Measurements from ENCODE around the gene BCAS4.

The BCAS4 gene, protein sequence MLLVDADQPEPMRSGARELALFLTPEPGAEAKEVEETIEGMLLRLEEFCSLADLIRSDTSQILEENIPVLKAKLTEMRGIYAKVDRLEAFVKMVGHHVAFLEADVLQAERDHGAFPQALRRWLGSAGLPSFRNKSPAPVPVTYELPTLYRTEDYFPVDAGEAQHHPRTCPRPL

DNA sequence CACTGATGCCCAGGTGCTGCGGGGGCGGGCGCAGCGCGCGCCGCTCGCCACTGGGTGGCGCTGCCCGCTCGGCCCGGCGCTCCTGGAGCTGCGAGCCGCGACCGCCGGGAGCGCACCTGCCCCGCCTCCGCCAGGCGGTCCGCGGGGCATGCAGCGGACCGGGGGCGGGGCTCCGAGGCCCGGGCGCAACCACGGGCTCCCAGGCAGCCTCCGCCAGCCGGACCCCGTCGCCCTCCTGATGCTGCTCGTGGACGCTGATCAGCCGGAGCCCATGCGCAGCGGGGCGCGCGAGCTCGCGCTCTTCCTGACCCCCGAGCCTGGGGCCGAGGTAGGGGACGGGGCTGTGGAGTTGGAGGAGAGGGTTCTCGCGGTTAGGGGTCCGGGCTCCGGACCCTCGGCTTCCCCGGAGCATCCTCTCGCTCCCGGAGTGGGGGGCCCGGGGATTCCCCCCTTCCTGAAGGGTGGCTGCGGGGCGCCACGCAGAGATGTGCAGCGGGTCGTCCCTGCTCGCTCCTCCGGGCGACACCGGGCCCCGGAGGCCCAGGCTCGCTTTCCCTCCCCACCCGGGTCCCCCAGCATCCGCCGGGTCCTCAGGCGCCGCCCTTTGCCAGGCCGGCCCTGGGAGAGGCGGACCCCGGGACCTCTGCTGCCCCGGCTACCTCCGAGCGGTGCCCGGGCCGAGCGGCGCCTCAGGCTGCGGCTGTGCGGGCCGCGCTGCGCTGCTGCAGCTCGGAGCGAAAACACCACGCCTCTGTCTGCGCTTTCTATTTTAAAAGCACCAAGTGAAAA is at the start of gene BCAS4:
BCAS4 (plus strand) TSS at position 216 of the 789 bp plus-strand sequence; CDS start at position 239, 23 bp downstream.
- DNase-seq (ENCODE audit: low spot score) = peak; percentile 96
- H3K27ac ChIP-seq = peak within 1 kb of the TSS; percentile 64
- CTCF ChIA-PET = interaction anchor here (0.5 to 2.5 kb wide), 73 partner anchors 10 to 1350 kb away, joined by 3 to 58 read pairs (median 4); partner anchors contain the start of genes ADNP, DPM1 and MOCS3
- POLR2A ChIA-PET (ENCODE audit: low non-redundant PET) = interaction anchor here (1.0 to 1.3 kb wide), 2 partner anchors 136 to 197 kb away, joined by 4 to 6 read pairs; partner anchors contain the start of gene ADNP
- TF ChIP-seq, protein P1, sequence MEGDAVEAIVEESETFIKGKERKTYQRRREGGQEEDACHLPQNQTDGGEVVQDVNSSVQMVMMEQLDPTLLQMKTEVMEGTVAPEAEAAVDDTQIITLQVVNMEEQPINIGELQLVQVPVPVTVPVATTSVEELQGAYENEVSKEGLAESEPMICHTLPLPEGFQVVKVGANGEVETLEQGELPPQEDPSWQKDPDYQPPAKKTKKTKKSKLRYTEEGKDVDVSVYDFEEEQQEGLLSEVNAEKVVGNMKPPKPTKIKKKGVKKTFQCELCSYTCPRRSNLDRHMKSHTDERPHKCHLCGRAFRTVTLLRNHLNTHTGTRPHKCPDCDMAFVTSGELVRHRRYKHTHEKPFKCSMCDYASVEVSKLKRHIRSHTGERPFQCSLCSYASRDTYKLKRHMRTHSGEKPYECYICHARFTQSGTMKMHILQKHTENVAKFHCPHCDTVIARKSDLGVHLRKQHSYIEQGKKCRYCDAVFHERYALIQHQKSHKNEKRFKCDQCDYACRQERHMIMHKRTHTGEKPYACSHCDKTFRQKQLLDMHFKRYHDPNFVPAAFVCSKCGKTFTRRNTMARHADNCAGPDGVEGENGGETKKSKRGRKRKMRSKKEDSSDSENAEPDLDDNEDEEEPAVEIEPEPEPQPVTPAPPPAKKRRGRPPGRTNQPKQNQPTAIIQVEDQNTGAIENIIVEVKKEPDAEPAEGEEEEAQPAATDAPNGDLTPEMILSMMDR (conservative IDR thresholded peaks at IDR 0.05; ENCODE audit: low read depth) = peak; percentile 100

DNA sequence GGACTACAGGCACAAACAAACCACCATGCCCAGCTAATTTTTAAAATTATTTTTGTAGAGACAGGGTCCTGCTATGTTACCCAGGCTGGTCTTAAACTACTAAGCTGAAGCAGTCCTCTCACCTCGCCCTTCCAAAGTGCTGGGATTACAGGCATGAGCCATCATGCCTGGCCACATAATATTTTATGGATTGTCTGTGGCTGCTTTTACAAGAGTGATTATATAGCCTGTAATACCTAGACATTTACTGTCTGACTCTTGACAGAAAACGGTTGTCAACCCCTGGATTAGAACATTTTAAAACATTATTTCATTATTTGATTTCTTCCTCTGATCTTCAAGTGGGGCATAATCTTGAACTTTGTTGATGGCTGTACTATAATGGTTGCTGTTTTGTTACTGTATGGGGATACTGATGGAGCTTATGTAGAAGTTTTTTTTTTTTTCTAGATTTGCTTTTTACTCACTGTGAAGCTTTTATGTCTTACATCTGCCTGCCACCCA is 49.2 kb upstream of the BCAS4 start:
- peak overlapping the region; percentile 80 for H3K27ac ChIP-seq
- ChIA-PET POLR2A (ENCODE audit: low non-redundant PET) (interaction anchor here (0.6 kb wide), 1 partner anchor 29 kb away, joined by 8 read pairs; no protein-coding TSS in a partner anchor), CTCF (interaction anchor here (0.5 to 3.1 kb wide), 6 partner anchors 17 to 158 kb away, joined by 3 to 21 read pairs (median 6); no protein-coding TSS in a partner anchor)
- TF ChIP-seq, protein P1 (conservative IDR thresholded peaks at IDR 0.05; ENCODE audit: low read depth) = no peak
- no peak for DNase-seq (ENCODE audit: low spot score)

DNA sequence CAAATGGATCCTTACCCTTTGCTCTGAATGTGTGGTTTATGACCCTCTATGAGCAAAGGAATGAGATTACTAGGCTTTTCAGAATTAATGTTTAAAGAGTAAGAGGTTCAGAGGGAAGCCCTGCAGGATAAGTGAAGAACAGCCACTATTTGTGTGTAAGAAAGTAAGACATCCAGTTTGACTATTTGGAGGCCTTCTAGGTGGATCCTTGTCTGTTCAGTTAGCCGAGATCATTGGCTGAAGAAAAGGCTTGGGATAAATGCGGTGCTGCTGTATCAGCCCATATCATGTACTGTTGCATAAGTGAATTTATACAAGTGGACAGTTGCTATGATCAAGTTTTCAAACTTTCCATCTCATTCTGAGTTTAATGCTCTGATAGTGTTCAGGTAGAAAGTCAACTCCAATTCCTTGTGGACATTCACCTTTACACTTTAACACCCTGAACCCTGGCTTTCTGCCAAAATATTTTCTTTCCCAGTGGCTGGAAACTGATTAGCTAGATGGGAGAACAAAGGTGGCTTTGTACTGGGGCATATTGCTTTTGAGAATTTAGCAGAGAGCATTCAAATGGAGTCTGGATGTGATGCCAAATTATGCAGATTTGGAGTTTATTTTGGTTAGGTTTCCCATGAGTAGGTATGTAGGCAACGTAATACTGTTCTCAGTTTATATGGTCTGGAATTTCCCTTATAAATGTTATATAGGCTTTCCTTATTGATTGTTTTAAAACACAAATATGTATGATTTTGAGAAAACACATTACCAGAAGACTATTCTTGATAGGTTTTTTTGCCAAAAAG is 48.5 kb upstream of the BCAS4 start:
- ChIA-PET POLR2A (ENCODE audit: low non-redundant PET) (interaction anchor here (0.6 kb wide), 1 partner anchor 30 kb away, joined by 8 read pairs; no protein-coding TSS in a partner anchor), CTCF (interaction anchor here (0.5 to 3.1 kb wide), 5 partner anchors 42 to 768 kb away, joined by 3 to 21 read pairs (median 5); no protein-coding TSS in a partner anchor)
- TF ChIP-seq, protein P1 (conservative IDR thresholded peaks at IDR 0.05; ENCODE audit: low read depth) = no peak
- DNase-seq (ENCODE audit: low spot score) = no peak
- no peak overlapping the region for H3K27ac ChIP-seq

DNA sequence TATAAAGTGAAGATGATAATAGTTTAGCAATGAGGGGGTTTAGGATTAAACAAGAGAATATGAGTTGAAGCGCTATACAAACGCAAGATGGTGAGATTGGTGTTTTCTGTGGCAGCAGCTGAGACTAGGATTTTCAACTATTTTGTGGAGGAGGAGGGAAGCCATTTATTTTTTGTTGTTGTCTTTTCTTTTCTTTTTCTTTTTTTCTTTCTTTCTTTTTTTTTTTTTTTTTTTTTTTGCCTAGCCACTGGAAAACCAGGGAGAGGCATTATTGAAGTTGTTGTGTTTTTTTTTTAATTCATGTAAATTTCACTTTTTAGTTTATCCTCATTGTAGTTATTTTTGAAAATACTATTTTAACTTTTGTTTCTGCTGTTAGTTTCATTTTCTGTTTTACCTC is 47.6 kb upstream of the BCAS4 start:
- POLR2A ChIA-PET (ENCODE audit: low non-redundant PET) = no interaction called here

DNA sequence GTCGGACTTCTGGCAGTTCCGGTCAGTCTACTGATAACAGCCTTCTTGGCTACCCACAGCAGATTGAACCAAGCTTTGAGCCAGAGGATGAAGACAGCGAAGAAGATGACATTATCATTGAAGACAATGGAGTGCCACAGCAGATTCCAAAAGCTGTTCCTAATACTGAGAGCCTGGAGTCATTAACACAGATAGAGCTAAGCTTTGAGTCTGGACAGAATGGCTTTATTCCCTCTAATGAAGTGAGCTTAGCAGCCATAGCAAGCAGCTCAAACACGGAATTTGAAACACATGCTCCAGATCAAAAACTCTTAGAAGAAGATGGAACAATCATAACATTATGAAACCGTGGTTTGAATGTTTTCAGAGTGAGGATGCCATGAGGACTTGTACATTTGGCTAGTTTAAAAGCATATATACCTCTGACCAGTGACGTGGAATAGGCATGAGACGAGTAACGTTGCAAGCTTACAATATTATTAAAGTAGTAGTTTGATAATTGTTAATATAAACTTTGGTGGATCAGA is 44.7 kb upstream of the BCAS4 start:
- CTCF ChIA-PET = interaction anchor here (1.0 to 2.8 kb wide), 11 partner anchors 8 to 174 kb away, joined by 3 to 17 read pairs (median 6); partner anchors contain the start of gene BCAS4
- TF ChIP-seq, protein P1 (conservative IDR thresholded peaks at IDR 0.05; ENCODE audit: low read depth) = no peak
- no peak for DNase-seq (ENCODE audit: low spot score)
- H3K27ac ChIP-seq = no peak overlapping the region
- POLR2A ChIA-PET (ENCODE audit: low non-redundant PET) = interaction anchor here (0.5 to 0.6 kb wide), 2 partner anchors 81 to 203 kb away, joined by 5 to 11 read pairs; no protein-coding TSS in a partner anchor

More for the DNA sequence above, 47.6 kb upstream of the BCAS4 start:
- DNase-seq (ENCODE audit: low spot score) = no peak
- TF ChIP-seq, protein P1 (conservative IDR thresholded peaks at IDR 0.05; ENCODE audit: low read depth) = no peak
- no peak overlapping the region for H3K27ac ChIP-seq
- CTCF ChIA-PET = interaction anchor here (0.5 to 0.8 kb wide), 3 partner anchors 121 to 769 kb away, joined by 3 to 7 read pairs (median 5); no protein-coding TSS in a partner anchor
